Ishikawa (cell line): Measurements from ENCODE around the gene HHAT.

Source experiments
- CEBPB ChIP-seq: IDR thresholded peaks from 2 replicates; pipeline ENCODE4 v1.6.1; 2012
- CREB1 ChIP-seq: IDR thresholded peaks from 2 replicates; pipeline ENCODE4 v1.6.1; 2012; ENCODE audit warnings: low read depth
- EGR1 ChIP-seq: IDR thresholded peaks from 2 replicates; pipeline ENCODE4 v1.6.1; 2012
- EP300 ChIP-seq: IDR thresholded peaks from 2 replicates; pipeline ENCODE4 v1.6.1; 2012; ENCODE audit warnings: borderline replicate concordance
- FOXM1 ChIP-seq: IDR thresholded peaks from 2 replicates; pipeline ENCODE4 v1.6.1; 2012; ENCODE audit warnings: low read depth, borderline replicate concordance
- NFIC ChIP-seq: IDR thresholded peaks from 2 replicates; pipeline ENCODE4 v1.6.1; 2012
- RAD21 ChIP-seq: IDR thresholded peaks from 2 replicates; pipeline ENCODE4 v1.6.1; 2012; ENCODE audit warnings: low read depth
- TAF1 ChIP-seq: IDR thresholded peaks from 2 replicates; pipeline ENCODE4 v1.6.1; 2012; ENCODE audit warnings: low read depth, mild to moderate bottlenecking
- TCF12 ChIP-seq: IDR thresholded peaks from 2 replicates; pipeline ENCODE4 v1.6.1; 2012; ENCODE audit warnings: low read depth
- TEAD4 ChIP-seq: IDR thresholded peaks from 2 replicates; pipeline ENCODE4 v1.6.1; 2012
- YY1 ChIP-seq: IDR thresholded peaks from 2 replicates; pipeline ENCODE4 v1.6.1; 2012; ENCODE audit warnings: low read depth
- ZBTB7A ChIP-seq: IDR thresholded peaks from 2 replicates; pipeline ENCODE4 v1.6.1; 2012; ENCODE audit warnings: low read depth
- TF ChIP-seq, protein P1 (sequence below): IDR thresholded peaks from 2 replicates; pipeline ENCODE4 v1.6.1; 2012
- TF ChIP-seq, protein P2 (sequence below): IDR thresholded peaks from 2 replicates; pipeline ENCODE4 v1.6.1; 2012
- TF ChIP-seq, protein P3 (sequence below): IDR thresholded peaks from 2 replicates; pipeline ENCODE4 v1.6.1; 2012; ENCODE audit warnings: low read depth, mild to moderate bottlenecking

HHAT gene

GRCh38 chr1:210582205-210582970 is 253.7 kb downstream of the HHAT start:
- TF ChIP-seq, protein P1, sequence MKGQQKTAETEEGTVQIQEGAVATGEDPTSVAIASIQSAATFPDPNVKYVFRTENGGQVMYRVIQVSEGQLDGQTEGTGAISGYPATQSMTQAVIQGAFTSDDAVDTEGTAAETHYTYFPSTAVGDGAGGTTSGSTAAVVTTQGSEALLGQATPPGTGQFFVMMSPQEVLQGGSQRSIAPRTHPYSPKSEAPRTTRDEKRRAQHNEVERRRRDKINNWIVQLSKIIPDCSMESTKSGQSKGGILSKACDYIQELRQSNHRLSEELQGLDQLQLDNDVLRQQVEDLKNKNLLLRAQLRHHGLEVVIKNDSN, result no peak
- no peak for TF ChIP-seq EP300
- TF ChIP-seq RAD21, result no peak
- TF ChIP-seq, protein P2, sequence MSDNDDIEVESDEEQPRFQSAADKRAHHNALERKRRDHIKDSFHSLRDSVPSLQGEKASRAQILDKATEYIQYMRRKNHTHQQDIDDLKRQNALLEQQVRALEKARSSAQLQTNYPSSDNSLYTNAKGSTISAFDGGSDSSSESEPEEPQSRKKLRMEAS, result no peak
- TF ChIP-seq NFIC, result no peak
- no peak for TF ChIP-seq CREB1
- no peak for TF ChIP-seq FOXM1
- no peak for TF ChIP-seq ZBTB7A
- no peak for TF ChIP-seq YY1
- no peak for TF ChIP-seq TCF12
- TF ChIP-seq TEAD4, result no peak
- no peak for TF ChIP-seq TAF1
- TF ChIP-seq EGR1, result no peak
- TF ChIP-seq CEBPB, result no peak
- TF ChIP-seq, protein P3, sequence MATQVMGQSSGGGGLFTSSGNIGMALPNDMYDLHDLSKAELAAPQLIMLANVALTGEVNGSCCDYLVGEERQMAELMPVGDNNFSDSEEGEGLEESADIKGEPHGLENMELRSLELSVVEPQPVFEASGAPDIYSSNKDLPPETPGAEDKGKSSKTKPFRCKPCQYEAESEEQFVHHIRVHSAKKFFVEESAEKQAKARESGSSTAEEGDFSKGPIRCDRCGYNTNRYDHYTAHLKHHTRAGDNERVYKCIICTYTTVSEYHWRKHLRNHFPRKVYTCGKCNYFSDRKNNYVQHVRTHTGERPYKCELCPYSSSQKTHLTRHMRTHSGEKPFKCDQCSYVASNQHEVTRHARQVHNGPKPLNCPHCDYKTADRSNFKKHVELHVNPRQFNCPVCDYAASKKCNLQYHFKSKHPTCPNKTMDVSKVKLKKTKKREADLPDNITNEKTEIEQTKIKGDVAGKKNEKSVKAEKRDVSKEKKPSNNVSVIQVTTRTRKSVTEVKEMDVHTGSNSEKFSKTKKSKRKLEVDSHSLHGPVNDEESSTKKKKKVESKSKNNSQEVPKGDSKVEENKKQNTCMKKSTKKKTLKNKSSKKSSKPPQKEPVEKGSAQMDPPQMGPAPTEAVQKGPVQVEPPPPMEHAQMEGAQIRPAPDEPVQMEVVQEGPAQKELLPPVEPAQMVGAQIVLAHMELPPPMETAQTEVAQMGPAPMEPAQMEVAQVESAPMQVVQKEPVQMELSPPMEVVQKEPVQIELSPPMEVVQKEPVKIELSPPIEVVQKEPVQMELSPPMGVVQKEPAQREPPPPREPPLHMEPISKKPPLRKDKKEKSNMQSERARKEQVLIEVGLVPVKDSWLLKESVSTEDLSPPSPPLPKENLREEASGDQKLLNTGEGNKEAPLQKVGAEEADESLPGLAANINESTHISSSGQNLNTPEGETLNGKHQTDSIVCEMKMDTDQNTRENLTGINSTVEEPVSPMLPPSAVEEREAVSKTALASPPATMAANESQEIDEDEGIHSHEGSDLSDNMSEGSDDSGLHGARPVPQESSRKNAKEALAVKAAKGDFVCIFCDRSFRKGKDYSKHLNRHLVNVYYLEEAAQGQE, result no peak

- TF ChIP-seq RAD21 (peak; percentile 69), TEAD4 (no peak)
Observed at GRCh38 chr1:210584439-210585113, 255.9 kb downstream of the HHAT start.

DNA sequence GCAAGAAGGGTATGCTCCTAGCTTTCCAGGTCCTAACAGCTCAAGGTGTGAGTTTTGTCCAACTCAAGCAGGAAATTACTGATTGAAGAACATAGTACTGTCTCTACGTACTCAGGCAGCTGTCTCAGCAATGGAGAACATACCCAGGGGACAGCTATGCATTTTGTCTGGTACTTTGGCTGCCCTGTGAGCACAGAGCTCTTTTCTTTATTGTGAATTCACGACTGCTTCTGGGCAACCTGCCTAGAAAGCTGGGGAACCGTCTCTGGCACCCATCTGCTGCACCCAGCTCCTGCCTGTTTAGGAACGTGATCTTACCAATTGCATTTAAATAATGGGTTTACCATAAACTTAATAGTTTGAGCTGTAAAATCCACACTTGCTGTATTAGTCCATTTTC is 258.1 kb downstream of the HHAT start:
- TF ChIP-seq NFIC (no peak), CREB1 (no peak), TAF1 (no peak), ZBTB7A (no peak), TCF12 (no peak), EGR1 (no peak), YY1 (no peak)
- TF ChIP-seq, protein P2, result no peak
- TF ChIP-seq, protein P3, result no peak
- TF ChIP-seq, protein P1, result no peak

- TF ChIP-seq ZBTB7A (no peak), EP300 (no peak), CEBPB (no peak), YY1 (no peak), TCF12 (no peak), CREB1 (no peak), FOXM1 (no peak), RAD21 (no peak), TAF1 (no peak), TEAD4 (no peak), NFIC (no peak), EGR1 (no peak)
- TF ChIP-seq, protein P1, result no peak
- TF ChIP-seq, protein P3, result no peak
- TF ChIP-seq, protein P2, result no peak
Observed at GRCh38 chr1:210587566-210587965, 258.9 kb downstream of the HHAT start.
